ENCODE results near the gene PPEF2. TPM values are rescaled to one million over a fixed set of nuclear protein-coding genes. Genes with fewer than 3 reads are reported as not detected.
"Not testable (repeated sequence)": the region's sequence is repeated elsewhere in the genome, so short reads cannot be mapped to it uniquely, and the experiment has no call there.

PPEF2 gene
- total RNA-seq, 2 experiments from 2014 or later: 0.17 TPM

DNA sequence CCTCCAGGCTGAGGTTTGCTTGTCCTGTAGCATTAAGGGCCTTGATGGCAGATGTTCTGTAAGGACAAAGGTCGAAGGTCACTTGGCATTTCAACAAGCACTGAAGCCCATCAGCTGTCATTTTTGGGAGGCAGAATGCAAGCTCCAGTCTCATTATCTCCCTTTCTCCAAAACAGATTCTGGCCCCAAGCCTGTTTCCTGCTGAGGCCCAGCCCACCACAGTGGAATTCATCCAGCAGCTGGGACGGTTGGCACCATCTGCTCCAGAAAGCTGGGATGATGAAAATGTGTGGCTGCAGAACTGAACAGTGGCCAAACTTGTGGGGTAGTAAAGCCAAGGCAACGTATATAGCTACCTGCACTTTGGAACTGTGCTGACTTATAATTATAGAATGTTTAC, 17.7 kb upstream of the PPEF2 start:
- H3K4me1 Mint-ChIP-seq: no peaks in the 10 kb centered on the region
- DNase-seq (no peak), ATAC-seq (ENCODE audit: low read depth) (no peak)
- H3K4me3 Mint-ChIP-seq: no peak overlapping the region
- H3K27ac Mint-ChIP-seq: no peak overlapping the region
- peaks cover 13% of the 10 kb centered on the region for H3K36me3 Mint-ChIP-seq
- H3K27me3 Mint-ChIP-seq: no peaks in the 10 kb centered on the region
- POLR2A ChIA-PET: no interaction called here
- no peaks in the 10 kb centered on the region for H3K9me3 Mint-ChIP-seq

DNA sequence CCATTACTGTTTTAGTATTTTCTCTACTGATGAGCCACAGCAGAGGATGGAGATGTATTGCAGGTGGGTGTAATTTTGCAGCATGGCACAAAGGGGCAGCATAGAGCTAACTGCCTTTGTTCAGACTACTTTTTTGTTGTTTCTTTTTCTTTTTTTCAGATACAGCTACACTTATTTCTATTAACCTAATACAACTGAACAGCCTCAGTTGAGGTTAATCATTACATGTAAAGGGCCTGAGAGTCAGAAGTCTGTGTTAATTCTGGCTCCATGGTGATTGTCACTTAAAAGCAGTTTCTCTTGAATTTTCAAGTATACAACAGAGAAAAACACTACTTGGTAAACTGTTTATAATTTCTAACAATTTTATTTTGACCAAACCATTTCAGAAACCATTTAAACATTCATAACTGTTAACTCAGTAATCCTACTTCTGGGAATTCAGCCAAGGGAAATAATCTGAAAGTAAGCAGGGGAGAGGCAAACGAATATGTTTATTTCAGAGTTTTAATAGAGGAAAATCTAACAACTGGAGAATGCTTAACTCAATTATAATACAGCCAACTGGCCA, 13.9 kb upstream of the PPEF2 start:
- H3K27me3 Mint-ChIP-seq: no peaks in the 10 kb centered on the region

GRCh38 chr4:75912968-75913367, 10.7 kb upstream of the PPEF2 start:
- DNase-seq: no peak
- Mint-ChIP-seq H3K27ac (no peak overlapping the region), H3K36me3 (peaks cover 12% of the 10 kb centered on the region), H3K9me3 (peaks cover 3% of the 10 kb centered on the region), H3K4me3 (no peak overlapping the region), H3K27me3 (no peaks in the 10 kb centered on the region), H3K4me1 (no peaks in the 10 kb centered on the region)
- no peak for ATAC-seq (ENCODE audit: low read depth)
- POLR2A ChIA-PET: interaction anchor here (0.7 kb wide), 1 partner anchor 34 kb away, joined by 5 read pairs; no protein-coding TSS in a partner anchor

More for the DNA sequence above, 13.9 kb upstream of the PPEF2 start:
- Mint-ChIP-seq H3K4me3 (no peak overlapping the region), H3K9me3 (no peaks in the 10 kb centered on the region), H3K36me3 (peaks cover 14% of the 10 kb centered on the region), H3K27ac (peak overlapping the region; percentile 61), H3K4me1 (no peaks in the 10 kb centered on the region)
- ATAC-seq (ENCODE audit: low read depth) (peak; percentile 72), DNase-seq (no peak)
- POLR2A ChIA-PET: interaction anchor here (1.3 kb wide), 1 partner anchor 24 kb away, joined by 12 read pairs; the partner anchor contains the start of gene NAAA

- DNase-seq; H3K9me3 Mint-ChIP-seq; H3K27ac Mint-ChIP-seq; H3K27me3 Mint-ChIP-seq; H3K4me3 Mint-ChIP-seq; H3K4me1 Mint-ChIP-seq; ATAC-seq (ENCODE audit: low read depth); POLR2A ChIA-PET: not testable (repeated sequence)
- peaks cover 12% of the 10 kb centered on the region for H3K36me3 Mint-ChIP-seq
Observed at GRCh38 chr4:75910831-75911230, 8.6 kb upstream of the PPEF2 start.

GRCh38 chr4:75909405-75909804, 7.2 kb upstream of the PPEF2 start:
- POLR2A ChIA-PET: no interaction called here
- ATAC-seq (ENCODE audit: low read depth): no peak
- peaks cover 3% of the 10 kb centered on the region for H3K9me3 Mint-ChIP-seq
- H3K27me3 Mint-ChIP-seq: no peaks in the 10 kb centered on the region
- no peak overlapping the region for H3K27ac Mint-ChIP-seq
- H3K36me3 Mint-ChIP-seq: peaks cover 10% of the 10 kb centered on the region
- H3K4me3 Mint-ChIP-seq: no peak overlapping the region
- H3K4me1 Mint-ChIP-seq: no peaks in the 10 kb centered on the region
- no peak for DNase-seq

DNA sequence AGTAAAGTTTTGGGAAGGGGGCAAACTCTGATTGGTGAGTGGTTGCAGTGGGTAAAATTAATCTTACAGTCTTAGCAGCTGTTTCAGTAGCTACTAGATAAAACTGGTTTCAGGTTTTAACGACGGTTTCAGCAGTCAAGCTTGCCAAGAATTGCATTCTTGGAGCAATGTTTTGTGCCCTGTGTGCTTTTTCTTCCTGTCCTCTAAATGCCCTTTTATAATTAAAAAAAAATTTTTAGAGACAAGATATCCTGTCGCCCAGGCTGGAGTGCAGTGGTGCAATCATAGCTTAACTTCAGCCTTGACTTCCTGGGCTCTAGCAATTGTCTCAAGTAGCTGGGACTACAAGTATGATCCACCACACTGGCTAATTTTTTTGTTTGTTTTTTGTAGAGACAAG, 6.3 kb upstream of the PPEF2 start:
- H3K9me3 Mint-ChIP-seq: peaks cover 3% of the 10 kb centered on the region
- no peak for ATAC-seq (ENCODE audit: low read depth)
- H3K27ac Mint-ChIP-seq: no peak overlapping the region
- no peak for DNase-seq
- no peaks in the 10 kb centered on the region for H3K27me3 Mint-ChIP-seq
- peaks cover 2% of the 10 kb centered on the region for H3K4me1 Mint-ChIP-seq
- POLR2A ChIA-PET: no interaction called here
- peaks cover 10% of the 10 kb centered on the region for H3K36me3 Mint-ChIP-seq
- H3K4me3 Mint-ChIP-seq: no peak overlapping the region

DNA sequence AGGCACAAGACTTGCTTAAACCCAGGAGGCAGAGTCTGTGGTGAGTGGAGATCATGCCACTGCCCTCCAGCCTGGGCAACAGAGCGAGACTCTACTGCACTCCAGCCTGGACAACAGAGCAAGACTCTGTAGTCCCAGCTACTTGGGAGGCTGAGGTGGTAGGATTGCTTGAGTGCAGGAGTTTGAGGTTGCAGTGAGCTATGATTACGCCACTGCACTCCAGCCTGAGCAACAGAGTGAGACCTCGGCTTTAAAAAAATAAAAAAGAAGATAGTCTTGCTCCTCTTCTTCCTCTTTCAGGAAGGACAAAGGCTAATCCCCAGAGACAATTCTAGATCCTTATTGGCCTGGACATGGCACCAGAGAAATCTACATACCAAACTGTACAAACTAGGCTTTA, 5.7 kb upstream of the PPEF2 start:
- no peak for ATAC-seq (ENCODE audit: low read depth)
- no peaks in the 10 kb centered on the region for H3K27me3 Mint-ChIP-seq
- peaks cover 2% of the 10 kb centered on the region for H3K4me1 Mint-ChIP-seq
- no peak overlapping the region for H3K4me3 Mint-ChIP-seq
- POLR2A ChIA-PET: no interaction called here
- peaks cover 3% of the 10 kb centered on the region for H3K9me3 Mint-ChIP-seq
- H3K27ac Mint-ChIP-seq: no peak overlapping the region
- peaks cover 10% of the 10 kb centered on the region for H3K36me3 Mint-ChIP-seq
- DNase-seq: no peak

GRCh38 chr4:75904076-75904475, 1.8 kb upstream of the PPEF2 start:
- ATAC-seq (ENCODE audit: low read depth): no peak
- no peak overlapping the region for H3K4me3 Mint-ChIP-seq

GRCh38 chr4:75898536-75898935, 3.7 kb downstream of the PPEF2 start:
- Mint-ChIP-seq H3K27ac (no peak overlapping the region), H3K4me1 (peaks cover 2% of the 10 kb centered on the region), H3K9me3 (no peaks in the 10 kb centered on the region), H3K27me3 (peaks cover 10% of the 10 kb centered on the region), H3K4me3 (no peak overlapping the region), H3K36me3 (no peaks in the 10 kb centered on the region)
- ATAC-seq (ENCODE audit: low read depth): no peak
- no peak for DNase-seq
- POLR2A ChIA-PET: no interaction called here

More at GRCh38 chr4:75904076-75904475, 1.8 kb upstream of the PPEF2 start:
- Mint-ChIP-seq H3K4me1 (peaks cover 4% of the 10 kb centered on the region), H3K9me3 (no peaks in the 10 kb centered on the region), H3K27ac (no peak overlapping the region), H3K36me3 (no peaks in the 10 kb centered on the region), H3K27me3 (peaks cover 10% of the 10 kb centered on the region)
- POLR2A ChIA-PET: no interaction called here
- no peak for DNase-seq

GRCh38 chr4:75895744-75896314, 6.4 kb downstream of the PPEF2 start:
- POLR2A ChIA-PET: interaction anchor here (0.7 kb wide), 1 partner anchor 380 kb away, joined by 3 read pairs; no protein-coding TSS in a partner anchor
- no peak for DNase-seq
- Mint-ChIP-seq H3K36me3 (no peaks in the 10 kb centered on the region), H3K4me1 (no peaks in the 10 kb centered on the region), H3K9me3 (no peaks in the 10 kb centered on the region), H3K27me3 (peaks cover 5% of the 10 kb centered on the region), H3K27ac (no peak overlapping the region), H3K4me3 (no peak overlapping the region)
- peak; percentile 65 for ATAC-seq (ENCODE audit: low read depth)

DNA sequence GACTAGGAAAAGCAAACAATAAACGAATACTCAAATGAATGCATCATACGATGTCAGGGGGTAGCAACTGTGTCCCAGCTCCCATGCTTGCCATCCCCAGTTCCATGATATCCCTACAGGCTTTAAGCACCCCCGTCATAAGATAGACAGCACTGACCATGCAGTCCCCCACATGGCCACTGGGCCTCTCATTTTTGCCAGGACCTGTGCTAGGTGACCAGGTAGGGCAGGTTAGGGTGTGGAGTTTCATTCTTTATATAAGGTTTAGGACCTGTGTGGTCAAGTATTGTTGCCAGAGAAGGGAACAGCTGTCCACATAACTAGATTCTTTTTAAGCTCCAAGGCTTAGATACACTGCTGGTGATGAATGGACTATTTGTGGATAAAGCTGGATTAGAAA, 9.7 kb downstream of the PPEF2 start:
- peaks cover 6% of the 10 kb centered on the region for H3K27me3 Mint-ChIP-seq
- POLR2A ChIA-PET: no interaction called here
- ATAC-seq (ENCODE audit: low read depth): no peak
- no peak overlapping the region for H3K4me3 Mint-ChIP-seq
- no peaks in the 10 kb centered on the region for H3K9me3 Mint-ChIP-seq
- no peak for DNase-seq
- no peak overlapping the region for H3K27ac Mint-ChIP-seq
- H3K4me1 Mint-ChIP-seq: no peaks in the 10 kb centered on the region
- no peaks in the 10 kb centered on the region for H3K36me3 Mint-ChIP-seq

GRCh38 chr4:75891611-75892010, 10.6 kb downstream of the PPEF2 start:
- H3K27me3 Mint-ChIP-seq: peaks cover 6% of the 10 kb centered on the region
- H3K36me3 Mint-ChIP-seq: no peaks in the 10 kb centered on the region
- POLR2A ChIA-PET: no interaction called here
- no peak for DNase-seq
- ATAC-seq (ENCODE audit: low read depth): no peak
- H3K27ac Mint-ChIP-seq: no peak overlapping the region
- no peak overlapping the region for H3K4me3 Mint-ChIP-seq
- no peaks in the 10 kb centered on the region for H3K4me1 Mint-ChIP-seq
- H3K9me3 Mint-ChIP-seq: no peaks in the 10 kb centered on the region

- Mint-ChIP-seq H3K36me3 (no peaks in the 10 kb centered on the region), H3K27ac (no peak overlapping the region), H3K27me3 (peaks cover 6% of the 10 kb centered on the region), H3K4me3 (no peak overlapping the region), H3K4me1 (no peaks in the 10 kb centered on the region), H3K9me3 (no peaks in the 10 kb centered on the region)
- POLR2A ChIA-PET: no interaction called here
- ATAC-seq (ENCODE audit: low read depth): no peak
- no peak for DNase-seq
Observed at GRCh38 chr4:75889537-75890199, 12.6 kb downstream of the PPEF2 start.

DNA sequence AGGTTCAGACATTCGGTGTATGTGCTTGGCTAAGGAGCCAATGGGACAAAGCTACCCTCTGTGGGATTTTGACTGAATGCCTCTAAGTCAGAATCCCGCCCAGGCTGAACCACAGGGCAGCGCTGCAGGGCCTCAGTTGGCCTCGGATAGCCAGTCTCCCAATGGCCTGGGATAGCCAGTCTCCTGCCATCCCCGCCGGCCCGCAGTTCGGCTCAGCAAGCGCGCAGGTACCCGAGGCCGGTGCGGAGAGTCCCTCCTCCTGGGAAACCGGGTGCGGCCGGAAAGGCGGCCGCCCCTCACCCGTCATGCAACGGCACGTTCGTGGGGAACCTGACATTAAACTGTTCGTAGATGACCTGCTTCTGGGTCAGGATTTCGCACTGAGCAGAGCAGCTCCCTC, 16.1 kb downstream of the PPEF2 start:
- H3K4me3 Mint-ChIP-seq: no peak overlapping the region
- peaks cover 6% of the 10 kb centered on the region for H3K27me3 Mint-ChIP-seq
- no peak for DNase-seq
- H3K36me3 Mint-ChIP-seq: no peaks in the 10 kb centered on the region
- ATAC-seq (ENCODE audit: low read depth): no peak
- no peak overlapping the region for H3K27ac Mint-ChIP-seq
- H3K4me1 Mint-ChIP-seq: no peaks in the 10 kb centered on the region
- POLR2A ChIA-PET: no interaction called here
- no peaks in the 10 kb centered on the region for H3K9me3 Mint-ChIP-seq

Data from activated naive CD8-positive, alpha-beta T cell treated with anti-CD3 and anti-CD28 coated beads, Interleukin-2, amount 10 ng/mL, durations not matched to agents 7 days and 5 days (primary cell).